ENCODE results near the gene CAMK2N2. TPM values are rescaled to one million over a fixed set of nuclear protein-coding genes. Genes with fewer than 3 reads are reported as not detected.

The CAMK2N2 gene
- total and polyA plus RNA-seq, 2 of the 4 experiments (the other 2 are of a cell fraction) = 0.34 TPM; not detected in 1

GRCh38 chr3:184305577-184305976, 44.2 kb upstream of the CAMK2N2 start:
- Histone ChIP-seq H3K9me3 (ENCODE audit: control insufficient read depth, insufficient read depth, low read length) (no peaks in the 10 kb centered on the region), H2BK5ac (ENCODE audit: low read depth, low read length, poor library complexity, severe bottlenecking) (no peak overlapping the region), H2AK9ac (replicated peaks; ENCODE audit: low read depth, low read length, poor library complexity) (no peak overlapping the region), H3K36me3 (ENCODE audit: control insufficient read depth, insufficient read depth, low read length) (peaks cover 78% of the 10 kb centered on the region), H2BK120ac (ENCODE audit: low read depth, low read length) (no peak overlapping the region), H3K4me3 (ENCODE audit: insufficient read depth, low read depth, low read length) (no peak overlapping the region), H3K9ac (ENCODE audit: low read depth, low read length) (no peak overlapping the region), H3K18ac (ENCODE audit: low read depth, low read length) (no peak overlapping the region), H3K56ac (ENCODE audit: extremely low read depth, insufficient read depth, low read length) (no peak overlapping the region), H3K4ac (ENCODE audit: low read depth, low read length) (no peak overlapping the region), H2BK15ac (ENCODE audit: low read depth, low read length) (no peak overlapping the region), H2AK5ac (ENCODE audit: low read depth, low read length) (no peak overlapping the region), H4K91ac (ENCODE audit: insufficient read depth, low read depth, low read length) (no peak overlapping the region), H3K4me2 (ENCODE audit: low read depth, low read length) (no peak overlapping the region), H3K9me1 (ENCODE audit: insufficient read depth, low read length) (no peaks in the 10 kb centered on the region; the same call in 1 of the 2 replicates), H3K14ac (replicated peaks; ENCODE audit: low read depth, low read length) (no peak overlapping the region), H3K27ac (ENCODE audit: insufficient read depth, low read length) (no peak overlapping the region), H3K23ac (ENCODE audit: low read depth, low read length) (no peak overlapping the region), H4K5ac (ENCODE audit: low read depth, low read length) (no peak overlapping the region), H3K79me1 (ENCODE audit: low read depth in 1 of 2, low read length in 2 of 2) (peaks cover 40 to 46% of the 10 kb centered on the region in 2 experiments), H2BK20ac (ENCODE audit: low read depth, low read length) (no peak overlapping the region), H4K8ac (ENCODE audit: low read depth in 2 of 2, low read length in 2 of 2) (no peak overlapping the region), H2AFZ (replicated peaks; ENCODE audit: low read length, poor library complexity) (no peak overlapping the region), H3K27me3 (ENCODE audit: control insufficient read depth, insufficient read depth, low read length) (no peaks in the 10 kb centered on the region), H4K20me1 (ENCODE audit: insufficient read depth, low read length) (peaks cover 46% of the 10 kb centered on the region), H3K4me1 (ENCODE audit: control insufficient read depth, insufficient read depth, low read length) (no peaks in the 10 kb centered on the region)
- intact Hi-C loops (cut with micrococcal nuclease) (no loop called here), dilution Hi-C loops (cut with HindIII; ENCODE audit: low sequenced_read_pairs, unreplicated experiment) (no loop called here), in situ Hi-C loops (cut with MboI; ENCODE audit: low sequenced_read_pairs) (no loop called here)
- ChIA-PET CTCF (interaction anchor here (0.7 kb wide), 1 partner anchor 49 kb away, joined by 3 read pairs; no protein-coding TSS in a partner anchor), POLR2A (ENCODE audit: unreplicated experiment) (no interaction called here)
- peak; percentile 51; the same call in 1 of the 2 replicates for ATAC-seq (ENCODE audit: low read depth)
- DNase-seq = peak; percentile 14
- no TSS peak for BruUV-seq (replicated peaks)
- TF ChIP-seq BHLHE40 (IDR thresholded peaks at IDR 0.05; ENCODE audit: low read depth, low read length) = no peak
- no peak for TF ChIP-seq USF2 (IDR thresholded peaks at IDR 0.05; ENCODE audit: low read depth, low read length)
- TF ChIP-seq RAD21 (IDR thresholded peaks at IDR 0.05; ENCODE audit: low read length) = peak; percentile 28; the same call in 1 of the 2 replicates
- TF ChIP-seq CHD1 (IDR thresholded peaks at IDR 0.05; ENCODE audit: low read depth, low read length) = no peak
- TF ChIP-seq CTCF (conservative IDR thresholded peaks at IDR 0.05; ENCODE audit: low read depth, low read length) = peak; percentile 24; the same call in 1 of the 2 replicates
- WGBS, 2 experiments (ENCODE audit: extremely low coverage in 2 of 2, insufficient read length in 1 of 2) = no CpG with 5 or more reads among the region's 1 CpG

Data from IMR-90 (cell line).